Endothelial cell of umbilical vein (primary cell): ENCODE results near the gene ADTRP. TPM values are rescaled to one million over a fixed set of nuclear protein-coding genes. Genes with fewer than 3 reads are reported as not detected.
"Not testable (repeated sequence)": the region's sequence is repeated elsewhere in the genome, so short reads cannot be mapped to it uniquely, and the experiment has no call there.

Experiments
- BruUV-seq: library from RNA; stranded (reverse); fragments of 400-500 nt; replicated peaks from 2 replicates; lab custom pipeline; 2021; lab: Mats Ljungman, UMichigan
- CTCF ChIA-PET: fragments of 300-600, 350-600 bp; sonication (Branson Sonifier 250); formaldehyde crosslinking; loops from one replicate; lab custom pipeline; 2021; ENCODE audit warnings: antibody characterized with exemption, inconsistent platforms; lab: Charles Lee
- POLR2A ChIA-PET: fragments of 300-600, 350-600 bp; sonication (Branson Sonifier 250); formaldehyde crosslinking; loops from one replicate; lab custom pipeline; 2021; ENCODE audit warnings: antibody characterized with exemption, inconsistent platforms; lab: Charles Lee
- DNase-seq: peaks from one replicate; pipeline ENCODE4 v3.0.0-alpha.2; 2011; ENCODE audit warnings: low read depth, low spot score
- FAIRE-seq: peaks from 2 replicates; lab custom pipeline; 2011; peaks lifted over from hg19 to GRCh38; lab: Jason Lieb, UNC
- H2AFZ ChIP-seq: 2 replicates; pipeline ENCODE4 v1.6.0; 2012; ENCODE audit warnings: low read depth, low read length, control low read depth, inconsistent platforms
- H3K27ac ChIP-seq: 2 replicates; pipeline ENCODE4 v1.5.1; 2011; ENCODE audit warnings: low read depth, mild to moderate bottlenecking, control low read depth, low read length, moderate library complexity; ENCODE audit not compliant: insufficient read depth
- H3K27me3 ChIP-seq, 2 experiments: 2 replicates each; pipeline versions ENCODE4 v1.6.0 to v1.6.1; 2011; ENCODE audit warnings: low read length in 2 of 2, mixed read lengths in 1 of 2; ENCODE audit not compliant: control insufficient read depth in 2 of 2, insufficient read depth in 2 of 2
- H3K36me3 ChIP-seq, 2 experiments: 2 replicates in 1 of 2; 3 replicates in 1 of 2; pipeline ENCODE4 v1.5.1; 2011; ENCODE audit warnings: low read length in 2 of 2, mild to moderate bottlenecking in 1 of 2, moderate library complexity in 1 of 2; ENCODE audit not compliant: control insufficient read depth in 2 of 2, insufficient read depth in 2 of 2; ENCODE audit errors: extremely low read depth in 1 of 2
- H3K4me1 ChIP-seq: 3 replicates; pipeline ENCODE4 v1.5.1; 2011; ENCODE audit warnings: mild to moderate bottlenecking, low read length; ENCODE audit not compliant: control insufficient read depth, insufficient read depth; ENCODE audit errors: extremely low read depth
- H3K4me2 ChIP-seq: 2 replicates; pipeline ENCODE4 v1.6.1; 2011; ENCODE audit warnings: low read length, control low read depth, mixed read lengths; ENCODE audit not compliant: insufficient read depth
- H3K4me3 ChIP-seq, 3 experiments: fragments of 200-600 bp in 1 of 3; sonication (generic), shearing (Covaris generic) in 1 of 3; replicated peaks in 1 of 3; 2 replicates each; pipeline ENCODE4 v1.5.1; 2011 to 2016; ENCODE audit warnings: control low read depth in 3 of 3, low read length in 3 of 3, mild to moderate bottlenecking in 2 of 3, inconsistent platforms in 1 of 3, low read depth in 1 of 3, moderate library complexity in 1 of 3; ENCODE audit not compliant: insufficient read depth in 1 of 3
- H3K79me2 ChIP-seq: 2 replicates; pipeline ENCODE4 v1.6.0; 2012; ENCODE audit warnings: low read length, inconsistent platforms; ENCODE audit not compliant: control insufficient read depth, insufficient read depth
- H3K9ac ChIP-seq: replicated peaks from 2 replicates; pipeline ENCODE3; 2011; ENCODE audit warnings: low read length, control low read depth; ENCODE audit not compliant: insufficient read depth; ENCODE audit errors: extremely low read depth
- H3K9me1 ChIP-seq: replicated peaks from 3 replicates; pipeline ENCODE4 v1.6.0; 2011; ENCODE audit warnings: mild to moderate bottlenecking, low read length; ENCODE audit not compliant: control insufficient read depth, insufficient read depth; ENCODE audit errors: extremely low read depth
- H3K9me3 ChIP-seq: replicated peaks from 2 replicates; pipeline ENCODE4 v1.5.1; 2012; ENCODE audit warnings: low read length, inconsistent platforms; ENCODE audit not compliant: control insufficient read depth, insufficient read depth
- H4K20me1 ChIP-seq: replicated peaks from 2 replicates; pipeline ENCODE3; 2011; ENCODE audit warnings: mild to moderate bottlenecking, low read length; ENCODE audit not compliant: control insufficient read depth, insufficient read depth; ENCODE audit errors: extremely low read depth
- CTCF ChIP-seq, 2 donors: IDR thresholded peaks; 1 replicate in 1 of 2; 2 replicates in 1 of 2; pipeline ENCODE4 v1.5.1; 2011; ENCODE audit warnings: low read length in 2 of 2, mild to moderate bottlenecking in 2 of 2, moderate library complexity in 2 of 2, control low read depth in 1 of 2, inconsistent platforms in 1 of 2, low read depth in 1 of 2; ENCODE audit not compliant: insufficient read depth in 1 of 2; ENCODE audit errors: extremely low read depth in 1 of 2
- EZH2 ChIP-seq: IDR thresholded peaks from 2 replicates; pipeline ENCODE4 v1.6.1; 2012; ENCODE audit warnings: borderline replicate concordance, low read depth, mild to moderate bottlenecking, moderate library complexity, low read length, inconsistent platforms; ENCODE audit not compliant: severe bottlenecking
- FOS ChIP-seq: IDR thresholded peaks from 2 replicates; pipeline ENCODE4 v1.6.1; 2011; ENCODE audit warnings: mild to moderate bottlenecking, low read length, moderate library complexity, borderline replicate concordance; ENCODE audit not compliant: insufficient read depth
- GATA2 ChIP-seq: IDR thresholded peaks from 2 replicates; pipeline ENCODE4 v1.7.0; 2011; ENCODE audit warnings: low read depth, mild to moderate bottlenecking, moderate library complexity, mixed read lengths, low read length; ENCODE audit not compliant: insufficient read length, insufficient read depth
- JUN ChIP-seq: IDR thresholded peaks from 2 replicates; pipeline ENCODE4 v1.6.1; 2011; ENCODE audit warnings: borderline replicate concordance, low read depth; ENCODE audit not compliant: insufficient read length, insufficient read depth
- MAX ChIP-seq: IDR thresholded peaks from 2 replicates; pipeline ENCODE4 v1.6.1; 2011; ENCODE audit not compliant: insufficient read depth, insufficient read length
- MYC ChIP-seq: IDR thresholded peaks from one replicate; pipeline ENCODE4 v1.6.1; 2011; ENCODE audit warnings: mild to moderate bottlenecking, low read depth, low read length
- POLR2A ChIP-seq: IDR thresholded peaks from 2 replicates; pipeline ENCODE4 v1.6.1; 2012; ENCODE audit warnings: low read depth, mild to moderate bottlenecking, control low read depth, low read length
- POLR2AphosphoS5 ChIP-seq: IDR thresholded peaks from 2 replicates; pipeline ENCODE4 v1.6.1; 2012; ENCODE audit warnings: low read depth, mild to moderate bottlenecking, control low read depth, low read length, moderate library complexity; ENCODE audit not compliant: insufficient read depth
- dilution Hi-C: fragments of 300-500 bp; cut with MboI; formaldehyde crosslinking; loops from one replicate; pipeline ENCODE4 v1.15.0; 2019; ENCODE audit warnings: low sequenced_read_pairs; ENCODE audit not compliant: extremely low pct_ligation_motif_present
- intact Hi-C: fragments of 100-400 bp; cut with micrococcal nuclease; formaldehyde crosslinking; loops from one replicate; pipeline ENCODE4 v1.10.0; 2022
- polyA plus RNA-seq, 4 experiments: library from polyadenylated mRNA; depleted of rRNA in 3 of 4; stranded (reverse) in 3 of 4; unstranded in 1 of 4; fragments of >200 nt; gene quantifications; 2 replicates each; pipeline versions ENCODE4 v1.2.1 to v1.2.3, GENCODE V29; 2011 to 2012; ENCODE audit warnings: missing spikeins in 1 of 4
- total RNA-seq: library from RNA; stranded (reverse); gene quantifications from 2 replicates; pipeline ENCODE4 v1.2.3, GENCODE V29; 2021

Gene ADTRP
- total and polyA plus RNA-seq, 2 donors (not counting 3 experiments of a cell fraction or from before 2014, with no cell fraction given) = 3.3 to 4.4 TPM

- H2AFZ ChIP-seq, H3K27me3 ChIP-seq, H3K9me1 ChIP-seq, H3K9me3 ChIP-seq, BruUV-seq, DNase-seq, H3K4me3 ChIP-seq, H3K79me2 ChIP-seq, H4K20me1 ChIP-seq, intact Hi-C loops, CTCF ChIA-PET, dilution Hi-C loops, H3K4me1 ChIP-seq, H3K9ac ChIP-seq, H3K27ac ChIP-seq, FAIRE-seq, POLR2A ChIA-PET, H3K36me3 ChIP-seq, H3K4me2 ChIP-seq: not testable (repeated sequence)
Measured at GRCh38 chr6:11689400-11689799, 89.2 kb downstream of the ADTRP start.

- ChIA-PET CTCF (no interaction called here), POLR2A (no interaction called here)
- dilution Hi-C loops = no loop called here
Measured at GRCh38 chr6:11688425-11688709, 90.2 kb downstream of the ADTRP start.

More at GRCh38 chr6:11688425-11688709, 90.2 kb downstream of the ADTRP start:
- no TSS peak for BruUV-seq
- Histone ChIP-seq H3K4me3 (no peak overlapping the region), H3K36me3 (no peaks in the 10 kb centered on the region), H3K4me1 (peaks cover 7% of the 10 kb centered on the region), H3K27ac (no peak overlapping the region), H4K20me1 (no peaks in the 10 kb centered on the region), H3K9me1 (no peaks in the 10 kb centered on the region), H3K9me3 (no peaks in the 10 kb centered on the region), H3K4me2 (no peak overlapping the region), H2AFZ (no peak overlapping the region), H3K79me2 (no peaks in the 10 kb centered on the region), H3K9ac (no peak overlapping the region), H3K27me3 (no peaks in the 10 kb centered on the region)
- intact Hi-C loops = no loop called here
- no peak for TF ChIP-seq JUN
- TF ChIP-seq EZH2 = no peak
- TF ChIP-seq MAX = no peak
- no peak for TF ChIP-seq MYC
- TF ChIP-seq FOS = no peak
- TF ChIP-seq GATA2 = no peak
- no peak for TF ChIP-seq POLR2AphosphoS5
- no peak for TF ChIP-seq CTCF (IDR thresholded peaks at IDR 0.05; ENCODE audit: extremely low read depth in 1 of 2, insufficient read depth in 1 of 2, low read depth in 1 of 2, low read length in 2 of 2)
- TF ChIP-seq POLR2A = no peak
- DNase-seq (no peak), FAIRE-seq (no peak)
